ENCODE measurements around the gene SREBF1. TPM values are rescaled to one million over a fixed set of nuclear protein-coding genes. Genes with fewer than 3 reads are reported as not detected.

SREBF1 gene
- total RNA-seq, 1 experiment from 2014 or later, result 230 TPM

DNA sequence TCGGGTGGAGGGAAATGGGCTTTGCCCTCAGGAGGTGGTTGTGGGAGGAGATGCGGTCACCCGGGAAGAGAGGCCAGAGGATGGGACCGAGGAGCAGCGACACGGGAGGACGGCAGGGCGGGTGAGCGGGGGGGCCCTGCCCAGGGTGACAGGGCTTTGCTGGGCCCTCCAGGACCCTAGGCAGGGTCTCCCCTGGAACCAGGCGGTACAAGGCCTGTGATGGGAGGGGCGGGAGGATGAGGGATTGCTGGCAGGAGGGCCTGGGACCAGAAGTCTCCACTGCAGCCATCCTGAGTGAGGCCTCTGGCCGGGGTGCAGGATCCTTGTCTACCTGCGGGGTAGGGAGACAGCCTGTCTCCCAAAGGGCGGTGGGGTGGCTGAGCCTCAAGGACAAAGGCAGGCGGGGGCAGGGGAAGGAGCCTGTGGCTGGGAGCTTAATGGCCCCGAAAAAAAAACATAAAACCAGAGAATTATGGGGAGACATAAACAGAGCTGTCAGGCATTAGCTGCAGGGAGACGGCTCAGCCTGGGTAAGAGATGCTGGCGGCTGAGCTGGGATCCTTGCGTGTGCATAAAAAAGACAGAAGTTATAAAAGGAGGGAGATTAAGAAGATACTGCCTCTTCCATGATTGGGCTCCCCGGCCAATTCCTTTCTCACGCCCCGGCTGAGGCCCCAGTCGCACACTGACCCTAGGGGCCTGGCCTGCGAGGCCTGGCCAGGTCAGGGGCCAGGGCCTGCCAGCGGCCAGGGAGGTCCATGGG is 66.7 kb downstream of the SREBF1 start:
- no TSS peak for BruUV-seq (replicated peaks)
- intact Hi-C loops (cut with micrococcal nuclease; ENCODE audit: unreplicated experiment) (no loop called here), in situ Hi-C loops (cut with HindIII; ENCODE audit: low pct_unique_long_range_greater_than_20kb, low sequenced_read_pairs) (no loop called here)
- CTCF ChIA-PET, result no interaction called here
- H3K27ac ChIP-seq (ENCODE audit: low read length), result no peak overlapping the region
- DNase-seq (ENCODE audit: low read depth, low spot score) (no peak), ATAC-seq (no peak)
- TF ChIP-seq TCF7L2 (IDR thresholded peaks at IDR 0.05; ENCODE audit: low read depth, low read length), result no peak
- TF ChIP-seq, protein P1, sequence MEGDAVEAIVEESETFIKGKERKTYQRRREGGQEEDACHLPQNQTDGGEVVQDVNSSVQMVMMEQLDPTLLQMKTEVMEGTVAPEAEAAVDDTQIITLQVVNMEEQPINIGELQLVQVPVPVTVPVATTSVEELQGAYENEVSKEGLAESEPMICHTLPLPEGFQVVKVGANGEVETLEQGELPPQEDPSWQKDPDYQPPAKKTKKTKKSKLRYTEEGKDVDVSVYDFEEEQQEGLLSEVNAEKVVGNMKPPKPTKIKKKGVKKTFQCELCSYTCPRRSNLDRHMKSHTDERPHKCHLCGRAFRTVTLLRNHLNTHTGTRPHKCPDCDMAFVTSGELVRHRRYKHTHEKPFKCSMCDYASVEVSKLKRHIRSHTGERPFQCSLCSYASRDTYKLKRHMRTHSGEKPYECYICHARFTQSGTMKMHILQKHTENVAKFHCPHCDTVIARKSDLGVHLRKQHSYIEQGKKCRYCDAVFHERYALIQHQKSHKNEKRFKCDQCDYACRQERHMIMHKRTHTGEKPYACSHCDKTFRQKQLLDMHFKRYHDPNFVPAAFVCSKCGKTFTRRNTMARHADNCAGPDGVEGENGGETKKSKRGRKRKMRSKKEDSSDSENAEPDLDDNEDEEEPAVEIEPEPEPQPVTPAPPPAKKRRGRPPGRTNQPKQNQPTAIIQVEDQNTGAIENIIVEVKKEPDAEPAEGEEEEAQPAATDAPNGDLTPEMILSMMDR (IDR thresholded peaks at IDR 0.05), result no peak
- TF ChIP-seq SIN3A (IDR thresholded peaks at IDR 0.05; ENCODE audit: borderline replicate concordance, insufficient read depth, low read depth, low read length), result no peak
- TF ChIP-seq POLR2AphosphoS5 (IDR thresholded peaks at IDR 0.05; ENCODE audit: low read depth, low read length), result no peak
- TF ChIP-seq, protein P2, sequence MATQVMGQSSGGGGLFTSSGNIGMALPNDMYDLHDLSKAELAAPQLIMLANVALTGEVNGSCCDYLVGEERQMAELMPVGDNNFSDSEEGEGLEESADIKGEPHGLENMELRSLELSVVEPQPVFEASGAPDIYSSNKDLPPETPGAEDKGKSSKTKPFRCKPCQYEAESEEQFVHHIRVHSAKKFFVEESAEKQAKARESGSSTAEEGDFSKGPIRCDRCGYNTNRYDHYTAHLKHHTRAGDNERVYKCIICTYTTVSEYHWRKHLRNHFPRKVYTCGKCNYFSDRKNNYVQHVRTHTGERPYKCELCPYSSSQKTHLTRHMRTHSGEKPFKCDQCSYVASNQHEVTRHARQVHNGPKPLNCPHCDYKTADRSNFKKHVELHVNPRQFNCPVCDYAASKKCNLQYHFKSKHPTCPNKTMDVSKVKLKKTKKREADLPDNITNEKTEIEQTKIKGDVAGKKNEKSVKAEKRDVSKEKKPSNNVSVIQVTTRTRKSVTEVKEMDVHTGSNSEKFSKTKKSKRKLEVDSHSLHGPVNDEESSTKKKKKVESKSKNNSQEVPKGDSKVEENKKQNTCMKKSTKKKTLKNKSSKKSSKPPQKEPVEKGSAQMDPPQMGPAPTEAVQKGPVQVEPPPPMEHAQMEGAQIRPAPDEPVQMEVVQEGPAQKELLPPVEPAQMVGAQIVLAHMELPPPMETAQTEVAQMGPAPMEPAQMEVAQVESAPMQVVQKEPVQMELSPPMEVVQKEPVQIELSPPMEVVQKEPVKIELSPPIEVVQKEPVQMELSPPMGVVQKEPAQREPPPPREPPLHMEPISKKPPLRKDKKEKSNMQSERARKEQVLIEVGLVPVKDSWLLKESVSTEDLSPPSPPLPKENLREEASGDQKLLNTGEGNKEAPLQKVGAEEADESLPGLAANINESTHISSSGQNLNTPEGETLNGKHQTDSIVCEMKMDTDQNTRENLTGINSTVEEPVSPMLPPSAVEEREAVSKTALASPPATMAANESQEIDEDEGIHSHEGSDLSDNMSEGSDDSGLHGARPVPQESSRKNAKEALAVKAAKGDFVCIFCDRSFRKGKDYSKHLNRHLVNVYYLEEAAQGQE (IDR thresholded peaks at IDR 0.05; ENCODE audit: insufficient read depth in 1 of 2, low read depth in 2 of 2, low read length in 1 of 2), result no peak
- H3K36me3 ChIP-seq (ENCODE audit: control insufficient read depth, insufficient read depth, low read length), result no peaks in the 10 kb centered on the region
- no peak overlapping the region for H3K4me3 ChIP-seq (ENCODE audit: low read depth in 2 of 2, low read length in 2 of 2)
- no peaks in the 10 kb centered on the region for H3K27me3 ChIP-seq (ENCODE audit: control insufficient read depth, insufficient read depth, low read length)
- no peaks in the 10 kb centered on the region for H3K9me3 ChIP-seq (ENCODE audit: control insufficient read depth, insufficient read depth, low read depth, low read length)
- POLR2A ChIA-PET, result no interaction called here
- peaks cover 40% of the 10 kb centered on the region for H3K4me1 ChIP-seq (ENCODE audit: control insufficient read depth, insufficient read depth, low read length)

DNA sequence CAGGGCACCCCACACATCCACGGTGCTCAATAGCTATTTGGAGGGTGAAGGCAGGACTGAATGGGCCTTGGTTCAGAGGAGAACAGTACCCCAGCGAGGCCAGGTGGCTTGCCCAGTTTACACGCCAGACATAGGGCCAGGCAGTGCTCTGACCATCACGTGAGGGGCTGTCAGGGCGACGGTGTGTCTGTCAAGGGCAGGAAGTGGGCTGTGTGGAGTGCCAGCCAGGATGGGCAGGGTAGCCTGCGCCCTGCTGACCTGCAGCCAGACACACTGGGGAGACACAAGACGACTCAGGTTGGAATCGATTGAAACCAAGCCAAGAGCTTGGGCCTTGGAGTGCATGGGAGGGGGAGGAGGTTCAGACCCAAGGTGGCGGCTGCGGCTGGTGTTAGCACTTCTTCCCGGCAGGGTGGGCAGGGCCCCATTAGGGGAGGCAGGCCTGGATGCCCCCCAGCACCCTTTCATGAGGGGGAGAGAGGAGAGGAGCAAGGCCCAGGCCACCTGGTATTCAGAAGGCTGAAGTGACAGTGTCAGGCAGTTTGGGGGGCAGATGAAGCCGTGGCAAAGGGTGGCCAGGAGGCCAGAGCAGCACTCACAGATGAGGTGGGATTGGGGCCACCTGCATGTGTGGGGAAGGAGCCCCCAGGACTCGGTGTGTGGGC is 68.2 kb downstream of the SREBF1 start:
- in situ Hi-C loops (cut with HindIII; ENCODE audit: low pct_unique_long_range_greater_than_20kb, low sequenced_read_pairs) (no loop called here), intact Hi-C loops (cut with micrococcal nuclease; ENCODE audit: unreplicated experiment) (no loop called here)
- TF ChIP-seq, protein P1 (IDR thresholded peaks at IDR 0.05), result no peak
- TF ChIP-seq POLR2AphosphoS5 (IDR thresholded peaks at IDR 0.05; ENCODE audit: low read depth, low read length), result no peak
- no peak for TF ChIP-seq TCF7L2 (IDR thresholded peaks at IDR 0.05; ENCODE audit: low read depth, low read length)
- TF ChIP-seq, protein P2 (IDR thresholded peaks at IDR 0.05; ENCODE audit: insufficient read depth in 1 of 2, low read depth in 2 of 2, low read length in 1 of 2), result no peak
- no peak for TF ChIP-seq SIN3A (IDR thresholded peaks at IDR 0.05; ENCODE audit: borderline replicate concordance, insufficient read depth, low read depth, low read length)
- no peaks in the 10 kb centered on the region for H3K36me3 ChIP-seq (ENCODE audit: control insufficient read depth, insufficient read depth, low read length)
- peaks cover 28% of the 10 kb centered on the region for H3K4me1 ChIP-seq (ENCODE audit: control insufficient read depth, insufficient read depth, low read length)
- BruUV-seq (replicated peaks), result no TSS peak
- ATAC-seq, result no peak
- no peak overlapping the region for H3K27ac ChIP-seq (ENCODE audit: low read length)
- no peaks in the 10 kb centered on the region for H3K9me3 ChIP-seq (ENCODE audit: control insufficient read depth, insufficient read depth, low read depth, low read length)
- no peak overlapping the region for H3K4me3 ChIP-seq (ENCODE audit: low read depth in 2 of 2, low read length in 2 of 2)
- ChIA-PET POLR2A (no interaction called here), CTCF (no interaction called here)
- no peak for DNase-seq (ENCODE audit: low read depth, low spot score)
- H3K27me3 ChIP-seq (ENCODE audit: control insufficient read depth, insufficient read depth, low read length), result no peaks in the 10 kb centered on the region
